ENCODE data around the gene ADAP2.

ADAP2 gene

GRCh38 chr17:30996486-30996885, 74.7 kb downstream of the ADAP2 start:
- no peak for DNase-seq (ENCODE audit: low read depth)
- no peak overlapping the region for H3K4me3 ChIP-seq (ENCODE audit: low read depth, low read length)
- TF ChIP-seq, protein P1, sequence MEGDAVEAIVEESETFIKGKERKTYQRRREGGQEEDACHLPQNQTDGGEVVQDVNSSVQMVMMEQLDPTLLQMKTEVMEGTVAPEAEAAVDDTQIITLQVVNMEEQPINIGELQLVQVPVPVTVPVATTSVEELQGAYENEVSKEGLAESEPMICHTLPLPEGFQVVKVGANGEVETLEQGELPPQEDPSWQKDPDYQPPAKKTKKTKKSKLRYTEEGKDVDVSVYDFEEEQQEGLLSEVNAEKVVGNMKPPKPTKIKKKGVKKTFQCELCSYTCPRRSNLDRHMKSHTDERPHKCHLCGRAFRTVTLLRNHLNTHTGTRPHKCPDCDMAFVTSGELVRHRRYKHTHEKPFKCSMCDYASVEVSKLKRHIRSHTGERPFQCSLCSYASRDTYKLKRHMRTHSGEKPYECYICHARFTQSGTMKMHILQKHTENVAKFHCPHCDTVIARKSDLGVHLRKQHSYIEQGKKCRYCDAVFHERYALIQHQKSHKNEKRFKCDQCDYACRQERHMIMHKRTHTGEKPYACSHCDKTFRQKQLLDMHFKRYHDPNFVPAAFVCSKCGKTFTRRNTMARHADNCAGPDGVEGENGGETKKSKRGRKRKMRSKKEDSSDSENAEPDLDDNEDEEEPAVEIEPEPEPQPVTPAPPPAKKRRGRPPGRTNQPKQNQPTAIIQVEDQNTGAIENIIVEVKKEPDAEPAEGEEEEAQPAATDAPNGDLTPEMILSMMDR (IDR thresholded peaks at IDR 0.05; ENCODE audit: control insufficient read depth, extremely low read depth, insufficient read depth), result no peak

DNA sequence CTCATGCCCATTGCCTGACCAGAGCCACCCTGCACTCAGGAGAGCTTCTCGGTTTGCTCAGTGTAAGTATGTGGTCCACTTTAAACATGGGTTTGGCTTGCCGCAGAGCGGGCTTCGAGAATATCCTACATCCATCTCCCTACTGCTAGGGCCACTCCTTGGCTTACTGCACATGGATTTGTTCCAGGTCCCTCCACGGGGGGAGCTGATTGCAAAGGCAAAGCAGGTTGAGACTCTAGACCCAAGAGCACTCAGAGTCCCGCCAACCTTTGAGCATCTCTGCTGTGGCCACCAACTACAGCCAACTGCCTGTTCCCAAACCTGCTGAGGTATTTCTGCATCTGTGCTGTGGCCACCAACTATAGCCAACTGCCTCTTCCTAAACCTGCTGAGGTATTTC, 75.5 kb downstream of the ADAP2 start:
- no peak overlapping the region for H3K4me3 ChIP-seq (ENCODE audit: low read depth, low read length)
- DNase-seq (ENCODE audit: low read depth), result no peak
- TF ChIP-seq, protein P1 (IDR thresholded peaks at IDR 0.05; ENCODE audit: control insufficient read depth, extremely low read depth, insufficient read depth), result no peak

- TF ChIP-seq, protein P1 (IDR thresholded peaks at IDR 0.05; ENCODE audit: control insufficient read depth, extremely low read depth, insufficient read depth), result no peak
- no peak overlapping the region for H3K4me3 ChIP-seq (ENCODE audit: low read depth, low read length)
- DNase-seq (ENCODE audit: low read depth), result no peak
Measured at GRCh38 chr17:30997842-30998241, 76.1 kb downstream of the ADAP2 start.

DNA sequence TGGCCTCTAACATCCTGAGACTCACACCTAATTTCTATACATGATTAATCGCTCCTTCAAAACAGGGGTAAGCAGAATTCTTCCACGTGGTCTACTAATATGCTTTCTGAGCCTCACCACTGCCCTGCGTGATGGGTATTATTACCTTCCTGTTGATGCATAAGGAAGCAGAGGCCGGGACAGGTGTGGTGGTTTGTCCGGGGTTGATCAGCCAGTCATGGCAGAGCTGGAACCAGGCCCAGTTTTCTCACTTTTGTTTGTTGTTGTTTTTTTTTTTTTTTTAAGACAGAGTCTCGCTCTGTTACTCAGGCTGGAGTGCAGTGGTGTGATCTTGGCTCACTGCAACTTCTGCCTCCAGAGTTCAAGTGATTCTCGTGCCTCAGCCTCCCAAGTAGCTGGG, 80.3 kb downstream of the ADAP2 start:
- TF ChIP-seq, protein P1 (IDR thresholded peaks at IDR 0.05; ENCODE audit: control insufficient read depth, extremely low read depth, insufficient read depth), result no peak
- no peak for DNase-seq (ENCODE audit: low read depth)
- H3K4me3 ChIP-seq (ENCODE audit: low read depth, low read length), result no peak overlapping the region

DNA sequence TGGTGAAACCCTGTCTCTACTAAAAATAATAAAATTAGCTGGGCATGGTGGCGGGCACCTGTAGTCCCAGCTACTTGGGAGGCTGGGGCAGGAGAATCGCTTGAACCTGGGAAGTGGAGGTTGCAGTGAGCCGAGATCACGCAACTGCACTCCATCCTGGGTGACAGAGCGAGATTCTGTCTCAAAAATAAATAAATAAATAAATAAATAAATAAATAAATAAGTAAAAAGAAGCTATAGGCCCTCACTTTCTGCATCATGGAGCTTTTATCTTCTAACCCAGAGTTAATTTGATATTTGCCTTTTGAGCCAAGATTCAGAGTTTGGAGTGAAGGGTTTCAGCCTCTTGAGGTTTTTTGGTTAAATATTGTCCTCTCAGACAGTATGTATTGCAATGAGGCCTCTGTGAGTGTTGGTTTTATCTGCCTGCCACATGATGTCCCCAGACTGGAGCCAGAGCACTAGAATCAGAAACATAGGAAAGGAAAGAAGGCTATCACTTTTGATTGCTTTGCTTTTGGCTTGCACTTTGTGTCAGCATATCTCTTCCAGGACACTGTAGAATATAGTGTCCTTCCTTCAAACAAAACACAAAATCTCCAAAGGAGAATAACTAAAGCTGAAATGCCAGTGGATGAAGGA, 81.6 kb downstream of the ADAP2 start:
- no peak for DNase-seq (ENCODE audit: low read depth)
- no peak overlapping the region for H3K4me3 ChIP-seq (ENCODE audit: low read depth, low read length)
- TF ChIP-seq, protein P1 (IDR thresholded peaks at IDR 0.05; ENCODE audit: control insufficient read depth, extremely low read depth, insufficient read depth), result no peak

DNA sequence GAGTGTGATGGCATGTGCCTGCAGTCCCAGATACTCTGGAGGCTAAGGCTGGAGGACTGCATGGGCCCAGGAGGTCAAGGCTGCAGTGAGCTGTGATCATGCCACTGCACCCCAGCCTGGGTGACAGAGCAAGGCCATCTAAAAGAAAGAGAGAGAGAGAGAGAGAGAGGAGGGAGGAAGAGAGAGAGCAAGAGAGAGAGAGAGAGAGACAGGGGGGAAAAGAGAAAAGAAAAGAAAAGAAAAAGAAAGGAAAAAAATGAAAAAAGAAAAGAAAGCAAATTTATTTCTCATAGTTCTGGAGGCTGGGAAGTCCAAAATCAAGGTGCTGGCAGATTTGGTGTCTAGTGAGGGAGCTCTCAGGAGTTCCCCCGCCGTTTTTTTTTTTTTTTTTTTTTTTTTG, 82.4 kb downstream of the ADAP2 start:
- TF ChIP-seq, protein P1 (IDR thresholded peaks at IDR 0.05; ENCODE audit: control insufficient read depth, extremely low read depth, insufficient read depth), result no peak
- DNase-seq (ENCODE audit: low read depth), result no peak
- H3K4me3 ChIP-seq (ENCODE audit: low read depth, low read length), result no peak overlapping the region
